ENCODE measurements around the gene GSG1L2. TPM values are rescaled to one million over a fixed set of nuclear protein-coding genes. Genes with fewer than 3 reads are reported as not detected.

GSG1L2 gene
- polyA plus RNA-seq, 3 donors = not detected

- no peaks in the 10 kb centered on the region for H3K4me1 Mint-ChIP-seq
- 85% methylated on average over 18 of the region's 21 CpGs for WGBS (ENCODE audit: insufficient coverage)
- no peaks in the 10 kb centered on the region for H4K20me1 ChIP-seq (ENCODE audit: insufficient read depth, low read length)
- H3K79me2 ChIP-seq (ENCODE audit: insufficient read depth, low read length) = no peaks in the 10 kb centered on the region
- no peak for DNase-seq
- H3K9me3 ChIP-seq (replicated peaks in 1 of 2; ENCODE audit: control insufficient read depth in 1 of 2, insufficient read depth in 1 of 2, low read length in 2 of 2) = no peaks in the 10 kb centered on the region
- no peaks in the 10 kb centered on the region for H3K9me3 Mint-ChIP-seq
- peaks cover 3 to 13% (median 9%) of the 10 kb centered on the region in 3 donors for H3K27me3 Mint-ChIP-seq (ENCODE audit: low read depth in 3 of 3)
- H3K36me3 Mint-ChIP-seq = no peaks in the 10 kb centered on the region
- no peak within 1 kb of the TSS for H3K4me3 ChIP-seq (replicated peaks in 1 of 3; ENCODE audit: low read depth in 2 of 3, low read length in 3 of 3)
- H3K4me3 Mint-ChIP-seq = no peak within 1 kb of the TSS
- H3K27ac ChIP-seq (ENCODE audit: low read depth in 1 of 2, low read length in 2 of 2) = no peak within 1 kb of the TSS
- H3K4me2 ChIP-seq (replicated peaks; ENCODE audit: extremely low read depth, low read length, poor library complexity, severe bottlenecking) = no peak within 1 kb of the TSS
- peak within 1 kb of the TSS in 1 of 7 donors; percentile 28 for H3K27ac Mint-ChIP-seq
- no peaks in the 10 kb centered on the region for H3K36me3 ChIP-seq (replicated peaks in 1 of 2; ENCODE audit: control insufficient read depth in 1 of 2, insufficient read depth in 2 of 2, low read length in 2 of 2)
- H3K9ac ChIP-seq (ENCODE audit: insufficient read depth, low read length, poor library complexity, severe bottlenecking) = no peak within 1 kb of the TSS
- H3K4me1 ChIP-seq (ENCODE audit: control insufficient read depth in 1 of 2, insufficient read depth in 2 of 2, low read length in 2 of 2) = no peaks in the 10 kb centered on the region
- no peak within 1 kb of the TSS for H2AFZ ChIP-seq (ENCODE audit: insufficient read depth, low read depth, low read length, poor library complexity, severe bottlenecking)
- H3K27me3 ChIP-seq (ENCODE audit: control insufficient read depth in 2 of 2, insufficient read depth in 2 of 2, low read length in 2 of 2) = no peaks in the 10 kb centered on the region
- intact Hi-C loops (cut with micrococcal nuclease) = no loop called here
- TF ChIP-seq CTCF (IDR thresholded peaks at IDR 0.05) = no peak
These were observed 3.8 kb upstream of the GSG1L2 start, which contains the start of gene GLP2R for GRCh38 chr17:9825641-9826150. TSS of gene GLP2R (plus strand) at chr17:9825924. CDS start at chr17:9826064, 140 bp downstream.

- Histone ChIP-seq H2AFZ (ENCODE audit: insufficient read depth, low read depth, low read length, poor library complexity, severe bottlenecking) (no peak overlapping the region), H4K20me1 (ENCODE audit: insufficient read depth, low read length) (no peaks in the 10 kb centered on the region), H3K27me3 (ENCODE audit: control insufficient read depth in 2 of 2, insufficient read depth in 2 of 2, low read length in 2 of 2) (no peaks in the 10 kb centered on the region), H3K79me2 (ENCODE audit: insufficient read depth, low read length) (no peaks in the 10 kb centered on the region), H3K27ac (ENCODE audit: low read depth in 1 of 2, low read length in 2 of 2) (no peak overlapping the region), H3K4me3 (replicated peaks in 1 of 3; ENCODE audit: low read depth in 2 of 3, low read length in 3 of 3) (no peak overlapping the region), H3K4me2 (replicated peaks; ENCODE audit: extremely low read depth, low read length, poor library complexity, severe bottlenecking) (no peak overlapping the region), H3K9me3 (replicated peaks in 1 of 2; ENCODE audit: control insufficient read depth in 1 of 2, insufficient read depth in 1 of 2, low read length in 2 of 2) (no peaks in the 10 kb centered on the region), H3K9ac (ENCODE audit: insufficient read depth, low read length, poor library complexity, severe bottlenecking) (no peak overlapping the region), H3K4me1 (ENCODE audit: control insufficient read depth in 1 of 2, insufficient read depth in 2 of 2, low read length in 2 of 2) (no peaks in the 10 kb centered on the region), H3K36me3 (replicated peaks in 1 of 2; ENCODE audit: control insufficient read depth in 1 of 2, insufficient read depth in 2 of 2, low read length in 2 of 2) (no peaks in the 10 kb centered on the region)
- Mint-ChIP-seq H3K27me3 (ENCODE audit: low read depth in 3 of 3) (peaks cover 3 to 13% (median 7%) of the 10 kb centered on the region in 3 donors), H3K36me3 (no peaks in the 10 kb centered on the region), H3K4me3 (no peak overlapping the region), H3K4me1 (no peaks in the 10 kb centered on the region), H3K9me3 (no peaks in the 10 kb centered on the region), H3K27ac (peak overlapping the region in 1 of 7 donors; percentile 4)
- no peak for TF ChIP-seq CTCF (IDR thresholded peaks at IDR 0.05)
- intact Hi-C loops (cut with micrococcal nuclease) = no loop called here
- 86% methylated on average over 7 of the region's 8 CpGs for WGBS (ENCODE audit: insufficient coverage)
- DNase-seq = no peak
These were observed 3.0 kb upstream of the GSG1L2 start for GRCh38 chr17:9824797-9825338.
